Stimulated activated CD8-positive, alpha-beta memory T cell treated with anti-CD3 and anti-CD28 coated beads, Interleukin-2, amount 100 ng/mL, for 48 hours (primary cell): ENCODE data around the gene ARHGAP40.

Source experiments
- DNase-seq, 2 donors: peaks; one replicate each; pipeline ENCODE4 v3.0.0-alpha.2; 2020; ENCODE audit warnings: low read depth in 2 of 2

ARHGAP40 gene

DNA sequence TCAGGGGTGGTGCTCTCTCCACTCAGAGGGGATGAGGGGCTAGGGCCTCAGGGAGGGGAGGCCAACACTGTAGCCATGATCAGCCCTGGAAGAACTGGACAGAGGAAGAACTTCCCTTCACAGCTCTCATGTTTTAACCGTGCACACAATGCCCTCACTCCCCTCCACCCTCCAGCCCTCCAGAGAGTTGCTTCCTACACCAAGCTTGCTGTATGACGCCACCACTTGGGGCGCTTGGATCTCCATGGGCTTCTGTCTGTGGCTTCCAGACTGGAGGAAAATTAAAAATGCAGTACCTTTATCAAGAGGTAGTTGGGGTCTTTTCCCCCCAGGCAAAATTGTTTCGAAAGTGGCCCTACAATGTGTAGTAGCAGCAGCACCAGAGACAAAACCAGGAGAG lies 48.4 kb downstream of the ARHGAP40 start:
- no peak for DNase-seq

DNA sequence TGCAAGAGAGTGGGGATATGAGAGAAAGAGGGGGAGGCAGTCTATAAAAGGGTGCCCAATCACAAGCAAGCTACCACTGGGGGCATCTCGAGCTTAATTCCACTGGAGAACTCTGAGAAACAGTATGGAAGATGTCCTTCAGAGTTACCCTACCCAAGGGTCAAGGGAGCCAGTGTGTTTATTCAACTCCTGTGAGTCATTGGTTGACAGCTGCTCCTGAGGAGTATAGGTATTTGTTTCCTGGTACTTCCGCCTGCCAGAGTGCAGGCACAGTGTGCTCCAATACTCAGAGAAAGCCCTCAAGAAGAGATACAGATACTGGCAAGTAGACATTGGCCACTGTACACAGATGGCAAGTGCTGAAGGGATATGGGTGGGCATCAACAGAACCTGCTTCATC lies 49.5 kb downstream of the ARHGAP40 start:
- no peak for DNase-seq

DNA sequence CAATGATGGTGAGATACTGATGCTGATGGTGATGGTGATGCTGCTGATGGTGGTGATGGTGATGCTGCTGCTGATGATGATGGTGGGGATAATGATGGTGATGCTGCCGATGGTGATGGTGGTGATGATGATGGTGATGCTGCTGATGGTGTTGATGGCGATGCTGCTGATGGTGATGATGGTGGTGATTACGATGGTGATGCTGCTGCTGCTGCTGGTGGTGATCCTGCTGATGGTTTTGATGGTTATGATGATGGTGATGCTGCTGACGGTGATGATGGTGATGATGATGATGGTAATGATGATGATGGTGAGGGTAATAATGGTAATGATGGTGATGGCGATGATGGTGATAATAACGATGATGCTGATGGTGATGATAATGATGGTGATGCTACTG lies 50.0 kb downstream of the ARHGAP40 start:
- DNase-seq: no peak

DNA sequence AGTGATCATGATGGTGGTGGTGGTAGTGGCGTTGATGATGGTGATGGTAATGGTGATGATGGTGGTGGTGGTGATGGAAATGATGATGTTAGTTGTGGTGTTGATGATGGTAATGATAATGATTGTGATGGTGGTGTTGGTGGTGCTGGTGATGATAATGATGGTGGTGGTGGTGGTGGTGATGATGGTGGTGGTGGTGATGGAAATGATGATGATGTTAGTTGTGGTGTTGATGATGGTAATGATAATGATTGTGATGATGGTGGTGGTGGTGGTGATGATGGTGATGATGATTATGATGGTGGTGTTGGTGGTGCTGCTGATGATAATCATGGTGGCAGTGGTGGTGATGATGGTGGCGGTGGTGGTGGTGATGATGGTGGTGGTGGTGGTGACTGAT lies 51.4 kb downstream of the ARHGAP40 start:
- DNase-seq: no peak

DNA sequence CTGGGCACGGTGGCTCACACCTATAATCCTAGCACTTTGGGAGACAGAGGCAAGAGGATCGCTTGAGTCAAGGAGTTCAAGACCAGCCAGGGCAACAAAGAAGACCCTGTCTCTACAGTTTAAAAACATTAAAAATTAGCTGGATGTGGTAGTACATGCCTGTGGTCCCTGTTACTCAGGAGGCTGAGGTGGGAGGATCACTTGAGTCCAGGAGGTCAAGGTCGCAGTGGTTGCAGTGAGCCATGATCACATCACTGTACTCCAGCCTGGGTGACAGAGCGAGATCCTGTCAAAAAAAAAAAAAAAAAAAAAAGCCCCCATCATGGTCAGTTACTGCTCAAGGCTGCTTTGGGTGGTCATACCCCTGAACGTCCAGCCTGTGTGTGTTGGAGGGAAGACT lies 55.8 kb downstream of the ARHGAP40 start:
- no peak for DNase-seq

DNA sequence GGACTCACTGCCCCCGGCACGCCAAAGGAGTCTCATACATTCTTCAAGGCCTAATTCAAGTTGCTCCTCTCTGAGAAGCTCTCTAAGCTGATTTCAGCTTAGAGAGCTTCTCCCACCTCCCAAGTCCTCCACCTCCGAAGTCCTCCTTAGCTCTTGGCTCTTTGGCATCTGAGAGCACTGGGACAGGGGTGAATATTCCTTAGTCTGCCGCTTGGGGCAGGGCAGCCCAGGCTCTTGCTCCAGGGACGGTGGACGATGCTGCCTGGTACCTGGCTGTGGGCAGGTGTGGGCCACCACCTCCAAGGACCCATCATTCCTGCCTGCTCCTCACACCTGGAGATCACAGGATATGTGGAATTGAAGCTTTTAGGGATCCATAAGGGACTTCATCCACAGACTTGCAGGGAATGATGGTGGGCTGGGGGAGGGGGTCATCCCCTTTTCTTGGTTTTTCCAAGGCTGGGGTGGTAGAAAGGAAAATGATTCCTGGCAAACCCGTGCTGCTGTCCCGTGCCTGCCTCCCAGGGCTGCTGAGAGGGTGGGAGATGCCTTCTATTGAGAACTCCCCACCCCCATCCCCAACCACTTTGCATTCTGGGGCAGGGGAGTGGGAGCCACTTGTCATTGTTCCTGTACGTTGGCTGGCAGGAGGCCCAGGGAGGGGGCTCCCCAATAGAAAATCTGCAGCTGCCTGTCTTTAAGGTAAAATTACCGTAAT lies 57.4 kb downstream of the ARHGAP40 start:
- no peak for DNase-seq

DNA sequence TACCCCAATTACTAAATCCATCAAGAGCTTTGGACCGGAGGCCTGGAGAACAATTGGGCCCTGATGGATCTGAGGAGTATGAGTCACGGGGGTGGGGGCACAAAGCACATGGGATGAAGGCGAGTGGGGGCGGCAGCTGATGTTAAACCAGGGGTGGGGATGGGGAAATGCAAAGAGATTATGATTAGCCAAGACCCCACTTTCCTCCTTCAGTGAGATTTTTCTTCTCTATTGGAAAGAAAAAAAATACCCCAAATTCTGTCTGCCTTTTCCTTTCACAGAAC lies 57.9 kb downstream of the ARHGAP40 start:
- no peak for DNase-seq

DNA sequence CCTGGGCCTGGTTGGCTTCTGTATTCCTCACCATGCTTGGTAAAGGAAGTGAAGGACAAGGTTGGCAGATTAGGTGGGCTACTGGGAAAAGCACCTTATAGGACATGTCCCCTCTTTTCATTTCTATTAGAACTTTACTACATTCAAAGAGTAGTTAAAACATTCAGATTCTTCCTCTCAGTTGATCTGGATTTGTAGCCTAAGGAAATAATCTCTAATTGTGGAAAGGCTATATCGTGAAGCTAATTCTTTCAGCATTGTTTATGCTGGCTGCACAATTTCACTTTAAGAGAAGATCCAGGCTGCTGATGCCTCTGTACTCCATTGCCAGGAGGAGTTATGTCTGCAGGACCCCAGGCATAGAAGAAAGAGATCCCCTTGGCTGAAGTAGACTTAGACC lies 58.8 kb downstream of the ARHGAP40 start:
- DNase-seq: no peak

DNA sequence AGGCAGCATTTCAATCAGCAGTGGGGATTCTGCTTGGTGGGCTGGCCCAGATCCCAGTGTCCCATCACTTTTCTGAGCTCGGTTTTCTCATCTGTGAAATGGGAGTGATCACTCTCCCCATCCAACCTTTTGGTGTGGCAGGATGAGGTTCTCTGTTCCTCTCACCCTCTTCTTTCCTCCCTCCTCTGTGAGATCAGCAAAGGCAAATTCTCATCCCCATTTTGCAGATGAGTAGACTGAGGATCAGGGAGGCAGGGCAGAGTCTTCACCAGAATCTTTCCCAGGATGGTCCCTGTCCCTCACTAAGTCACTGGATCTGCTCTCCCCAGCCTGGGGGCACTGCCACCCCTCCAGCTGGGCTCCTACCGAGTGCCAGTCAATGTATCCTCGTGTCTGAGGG lies 62.1 kb downstream of the ARHGAP40 start:
- DNase-seq: no peak

DNA sequence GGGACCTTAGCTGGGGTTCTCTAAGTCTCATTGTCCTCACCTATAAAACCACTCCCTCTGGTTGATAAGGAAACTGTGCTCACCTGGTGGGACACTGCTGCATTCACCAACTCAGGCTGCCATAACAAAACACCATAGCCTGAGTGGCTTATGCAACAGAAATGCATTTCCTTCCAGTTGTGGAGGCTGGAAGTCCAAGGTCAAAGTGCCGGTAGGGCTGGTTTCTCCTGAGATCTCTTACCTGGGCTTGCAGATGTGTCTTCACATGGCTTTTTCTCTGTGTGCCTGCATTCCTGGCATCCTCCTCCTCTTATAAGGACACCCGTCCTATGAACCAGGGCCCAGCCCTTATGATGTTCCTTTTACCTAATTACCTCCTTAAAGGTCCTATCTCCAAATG lies 62.7 kb downstream of the ARHGAP40 start:
- DNase-seq: no peak

DNA sequence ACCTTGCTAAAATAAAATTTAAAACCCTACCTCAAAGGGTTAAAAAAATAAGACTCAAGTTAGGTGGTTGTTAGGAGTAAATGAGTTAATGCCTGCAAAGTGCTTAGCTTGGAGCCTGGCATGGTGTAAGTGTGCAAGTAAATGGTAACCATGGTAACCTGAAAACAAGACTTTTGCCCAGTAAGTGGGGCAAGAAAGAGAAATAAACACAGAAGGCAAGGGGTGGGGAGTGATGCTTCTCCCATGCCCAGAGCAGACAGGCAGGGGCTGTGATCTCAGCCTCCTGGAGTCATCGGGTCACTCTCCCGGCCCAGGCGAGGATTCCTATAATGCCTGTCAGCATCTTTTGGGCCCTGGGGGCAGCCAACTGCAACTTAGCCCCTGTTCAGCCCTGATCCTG lies 63.5 kb downstream of the ARHGAP40 start:
- no peak for DNase-seq

DNA sequence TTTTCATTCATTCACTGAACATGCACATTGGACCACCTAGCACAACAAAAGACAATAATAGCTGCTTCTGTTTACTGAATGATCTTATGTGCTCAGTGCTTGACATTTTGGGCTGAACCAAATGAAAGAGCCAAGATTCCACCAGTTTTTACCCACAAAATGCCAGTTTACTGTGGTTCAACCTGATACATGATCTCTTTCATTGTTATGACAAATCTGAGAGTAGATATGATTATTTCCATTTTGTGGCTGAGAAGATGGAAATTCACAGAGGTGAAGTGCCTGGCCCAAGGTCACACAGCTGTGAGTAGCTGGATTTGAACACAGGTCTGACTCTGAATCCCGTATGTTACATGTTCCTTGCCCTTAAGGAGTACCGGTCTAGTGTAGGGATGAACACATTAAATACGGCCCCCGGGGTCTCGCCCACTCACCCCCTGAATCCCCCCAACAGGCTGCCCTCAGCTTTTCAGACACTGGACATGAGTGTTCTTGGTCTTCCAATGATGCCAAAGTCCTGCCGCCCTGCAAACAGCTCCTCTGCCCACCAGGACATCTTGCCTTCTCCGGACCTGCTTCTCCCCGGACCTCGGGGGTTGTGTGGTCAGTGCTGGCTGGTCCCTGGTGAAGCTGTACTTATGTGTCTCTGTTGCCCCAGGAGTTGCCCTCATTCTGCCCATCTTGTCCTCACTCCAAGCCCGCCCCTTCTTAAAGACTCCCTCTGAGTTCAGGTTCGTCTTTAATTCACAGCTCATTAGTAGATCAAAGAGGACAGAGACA lies 64.1 kb downstream of the ARHGAP40 start:
- DNase-seq: no peak

DNA sequence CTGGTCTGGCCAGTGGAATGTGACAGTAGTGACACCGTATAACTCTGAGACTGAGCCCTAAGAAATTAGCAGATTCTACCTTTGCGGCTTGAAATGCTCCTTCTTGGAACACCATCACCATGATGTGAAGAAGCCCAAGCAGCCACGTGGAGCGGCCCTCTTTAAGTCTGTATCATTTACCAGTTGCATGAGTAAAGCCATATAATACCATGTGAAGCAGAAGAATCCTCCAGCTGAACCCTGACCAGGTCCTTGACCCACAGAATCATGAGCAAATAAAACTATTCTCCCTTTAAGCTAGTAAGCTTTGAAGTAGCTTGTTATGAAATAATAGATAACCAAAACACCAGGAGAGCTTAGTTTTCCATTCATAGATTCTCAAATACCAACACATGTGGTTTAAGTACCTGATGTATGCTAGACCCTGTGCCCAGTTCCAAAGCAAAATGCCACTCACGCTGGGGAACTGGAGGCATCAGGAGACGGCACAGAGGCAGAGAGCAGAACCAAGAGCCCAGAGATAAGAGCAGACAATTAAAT lies 65.9 kb downstream of the ARHGAP40 start:
- DNase-seq: no peak

DNA sequence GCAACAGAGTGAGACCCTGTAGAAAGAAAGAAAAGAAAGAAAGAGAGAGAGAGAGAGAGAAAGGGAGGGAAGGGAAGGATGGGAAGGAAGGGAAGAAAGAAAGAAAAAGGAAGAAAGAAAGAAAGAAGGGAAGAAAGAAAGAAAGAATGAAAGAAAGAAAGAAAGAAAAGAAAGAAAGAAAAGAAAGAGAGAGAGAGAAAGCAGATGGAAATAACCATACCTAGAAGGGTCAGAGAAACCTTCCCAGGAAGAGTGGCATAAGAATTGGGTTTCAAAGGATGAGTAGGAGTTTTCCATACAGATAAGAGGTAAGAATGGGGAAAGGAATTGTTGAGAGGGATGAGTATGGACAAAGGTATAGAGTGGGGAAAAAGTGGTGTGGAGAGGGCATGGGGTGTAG lies 68.1 kb downstream of the ARHGAP40 start:
- DNase-seq: no peak

DNA sequence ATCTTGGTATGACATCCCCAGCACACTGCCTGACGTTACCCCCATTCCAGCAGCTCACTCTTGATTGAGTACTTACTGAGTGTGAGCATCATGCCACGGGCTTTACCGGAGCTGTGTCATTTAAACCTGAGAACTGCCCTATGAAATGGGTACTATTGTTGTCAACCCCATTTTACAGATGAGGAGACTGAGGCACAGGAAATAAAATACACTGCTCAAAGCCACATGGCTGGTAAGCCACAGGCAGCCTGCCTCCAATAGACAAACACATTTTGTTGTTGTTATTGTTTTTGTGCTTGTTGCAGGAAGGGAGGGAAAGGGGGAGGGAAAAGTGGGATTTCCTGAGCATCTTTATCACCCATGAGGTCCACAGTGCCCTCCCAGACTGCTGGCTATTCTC lies 69.2 kb downstream of the ARHGAP40 start:
- DNase-seq: no peak

DNA sequence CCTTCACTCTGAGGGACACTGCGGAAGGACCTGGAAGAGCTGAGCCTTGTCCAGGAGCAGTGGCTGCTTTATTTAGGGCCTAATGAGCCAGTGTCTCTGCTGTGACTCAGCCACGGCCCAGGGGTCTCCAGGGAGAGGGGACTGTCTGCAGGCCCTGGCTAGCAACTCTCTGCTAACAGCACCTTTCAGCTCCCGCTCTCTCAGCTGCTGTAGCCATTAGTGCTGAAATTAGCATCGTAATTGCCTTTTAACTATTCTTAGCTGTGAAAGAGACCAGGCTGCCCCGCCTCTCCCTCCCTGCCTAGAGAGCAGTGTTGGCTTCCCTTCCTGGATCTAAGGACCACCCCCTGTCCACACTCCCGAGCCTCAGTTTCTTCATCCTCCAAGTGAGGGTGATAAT lies 69.6 kb downstream of the ARHGAP40 start:
- no peak for DNase-seq

DNA sequence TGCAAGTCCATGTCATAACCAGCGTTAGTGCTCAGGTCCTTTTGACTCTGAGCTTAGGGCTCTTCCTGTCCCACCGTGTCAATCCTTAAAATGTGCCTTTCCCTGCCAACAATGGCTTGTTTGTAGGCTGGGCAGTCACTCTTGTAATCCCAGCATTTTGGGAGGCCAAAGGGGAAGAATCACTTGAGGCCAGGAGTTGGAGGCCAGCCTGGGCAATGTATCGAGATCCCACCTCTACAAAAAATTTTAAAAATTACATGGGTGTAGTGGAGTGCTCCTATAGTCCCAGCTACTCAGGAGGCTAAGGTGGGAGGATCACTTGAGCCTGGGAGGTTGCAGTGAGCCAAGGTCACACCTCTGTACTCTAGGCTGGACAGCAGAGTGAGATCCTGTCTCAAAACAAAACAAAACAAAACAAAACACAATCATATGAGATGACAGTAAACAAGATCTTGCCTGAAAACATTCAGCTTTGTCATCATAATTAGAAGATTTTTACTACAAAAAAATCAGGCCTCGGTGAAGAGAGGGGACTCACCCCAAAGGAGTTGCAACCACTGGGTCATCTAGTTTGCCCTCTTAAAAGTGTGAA lies 70.2 kb downstream of the ARHGAP40 start:
- DNase-seq: no peak

DNA sequence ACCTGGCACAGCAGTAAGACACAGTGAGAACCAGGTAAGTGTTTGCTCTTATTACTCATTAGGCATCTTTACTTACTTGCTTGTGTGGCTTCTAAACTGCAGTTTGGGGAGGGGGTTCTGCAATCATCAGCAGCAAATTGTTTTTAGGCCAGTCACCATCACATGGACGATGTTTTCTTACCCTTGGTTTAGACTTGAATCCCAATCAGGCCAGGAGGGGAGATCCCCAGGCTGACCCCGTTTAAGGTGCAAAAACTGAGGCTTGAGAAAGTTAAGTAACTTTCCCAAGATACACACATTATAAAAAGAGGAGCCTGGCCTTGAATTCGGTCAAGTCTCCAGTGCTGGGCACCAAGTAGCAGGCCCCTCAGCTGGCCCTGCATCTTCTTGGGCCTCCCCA lies 70.9 kb downstream of the ARHGAP40 start:
- no peak for DNase-seq

DNA sequence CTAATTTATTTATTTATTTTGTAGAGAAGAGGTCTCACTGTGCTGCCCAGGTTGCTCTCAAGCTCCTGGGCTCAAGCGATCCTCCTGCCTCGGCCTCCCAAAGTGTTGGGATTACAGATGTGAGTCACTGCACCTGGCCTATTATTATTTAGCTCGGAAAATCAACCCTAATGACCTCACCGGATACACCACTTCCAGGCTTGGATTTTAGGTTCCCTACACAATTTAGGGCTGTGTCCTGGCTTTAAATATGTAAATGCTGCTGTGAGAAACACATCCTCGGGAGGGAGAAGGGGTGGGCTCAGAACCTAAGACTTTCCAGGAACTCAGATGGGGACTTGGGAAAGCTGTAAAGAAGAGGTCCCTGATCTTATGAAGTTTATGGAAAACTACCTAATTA lies 71.7 kb downstream of the ARHGAP40 start:
- no peak for DNase-seq

DNA sequence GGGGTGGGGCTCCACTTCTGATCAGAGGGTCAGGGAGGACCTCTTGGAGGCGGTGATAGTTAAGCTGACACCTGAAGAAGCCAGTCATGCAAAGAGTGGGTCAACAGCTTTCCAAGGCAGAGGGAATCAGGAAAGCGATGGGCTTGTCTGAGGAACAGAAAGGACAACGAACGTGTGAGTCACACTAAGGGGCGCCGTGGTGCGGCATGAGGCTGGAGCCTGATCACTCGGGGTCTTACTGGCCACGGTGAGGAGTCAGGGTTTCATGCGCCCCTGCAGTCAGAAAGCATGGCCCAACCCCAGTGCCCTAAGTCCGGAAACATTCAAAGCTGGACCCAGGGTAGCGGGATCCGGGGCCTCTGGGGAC lies 72.1 kb downstream of the ARHGAP40 start:
- no peak for DNase-seq

DNA sequence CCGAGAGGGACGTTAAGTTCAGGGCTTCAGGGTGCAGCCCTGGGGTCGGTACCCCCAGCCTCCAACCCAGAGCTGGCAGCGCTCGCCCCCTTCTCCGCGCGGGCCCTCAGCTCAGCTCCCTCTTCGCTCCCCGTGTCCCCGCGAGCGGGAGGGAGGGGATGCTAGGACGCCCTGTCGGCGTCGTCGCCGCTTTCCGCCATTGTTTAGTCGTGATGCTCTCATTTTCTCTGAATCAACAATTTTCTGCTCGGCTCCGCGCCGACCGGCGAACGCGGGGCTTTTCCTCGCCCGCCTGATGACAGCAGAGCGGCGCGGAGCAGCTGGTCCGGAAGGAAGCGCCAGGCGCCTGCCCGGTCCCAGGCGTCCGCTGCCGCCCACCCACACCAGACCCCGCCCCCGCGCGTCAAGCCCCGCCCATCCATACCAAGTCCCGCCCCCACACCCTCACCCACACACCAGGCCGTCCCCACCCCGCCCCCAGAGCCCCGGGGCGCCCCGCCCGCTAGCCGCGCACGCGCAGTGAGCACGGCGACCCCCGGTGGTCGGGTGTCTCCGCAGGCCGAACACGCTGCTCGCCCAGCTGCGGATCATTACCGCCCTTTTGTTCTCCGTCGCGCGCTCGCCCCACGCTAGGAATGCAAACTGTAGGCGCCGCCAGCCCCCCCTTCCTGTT lies 72.6 kb downstream of the ARHGAP40 start:
- peak; percentile 63 to 67 for DNase-seq

DNA sequence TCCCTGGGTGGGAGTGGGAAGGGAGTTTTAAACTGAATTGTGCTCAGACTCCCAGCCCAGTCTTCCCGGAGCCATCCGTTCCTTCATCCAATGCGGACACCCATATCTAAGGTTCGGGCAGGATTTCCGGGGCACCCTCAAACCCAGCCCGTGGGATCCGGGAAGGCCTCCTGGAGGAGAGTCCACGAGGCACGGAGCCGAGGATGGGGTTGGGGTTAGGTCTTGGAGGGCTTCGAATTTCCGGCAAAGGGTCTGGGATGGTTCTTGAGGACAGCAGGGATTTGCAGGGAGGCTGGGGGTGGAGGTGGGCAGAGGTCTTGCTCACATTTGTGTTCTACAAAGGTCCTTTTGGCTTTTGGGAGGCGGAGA lies 73.1 kb downstream of the ARHGAP40 start:
- DNase-seq: no peak

DNA sequence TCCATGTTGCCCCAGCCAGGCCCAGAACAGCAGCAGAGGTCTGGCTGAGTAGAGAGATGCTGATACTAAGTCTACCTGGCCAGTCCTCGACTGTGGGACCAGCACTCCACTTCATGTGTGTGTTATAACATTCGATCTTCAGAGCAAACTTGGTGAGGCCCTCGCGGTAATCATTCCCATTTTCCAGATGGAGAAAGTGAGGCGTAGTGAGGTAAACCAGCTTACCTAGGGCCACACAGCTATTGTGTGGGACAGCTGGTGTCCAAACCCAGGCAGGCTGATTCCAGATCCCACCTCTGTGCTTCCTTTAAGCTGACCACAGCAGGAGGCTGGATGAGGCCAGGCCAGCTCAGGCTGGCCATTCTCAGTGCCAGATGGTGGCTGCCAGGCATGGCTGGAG lies 75.0 kb downstream of the ARHGAP40 start:
- DNase-seq: no peak
